H1 (cell line): ENCODE results near the gene MREG.

Experiments used
- CTCF ChIP-seq, 3 experiments: IDR thresholded peaks; 1 replicate in 2 of 3; 2 replicates in 1 of 3; pipeline versions ENCODE4 v1.5.1 to v1.6.1; 2011; ENCODE audit warnings: low read length in 3 of 3, mild to moderate bottlenecking in 3 of 3, inconsistent platforms in 2 of 3, low read depth in 1 of 3, moderate library complexity in 1 of 3; ENCODE audit not compliant: insufficient read depth in 1 of 3; ENCODE audit errors: control extremely low read depth in 1 of 3
- EGR1 ChIP-seq: IDR thresholded peaks from 2 replicates; pipeline ENCODE4 v1.6.1; 2011; ENCODE audit warnings: low read depth, low read length, borderline replicate concordance
- EP300 ChIP-seq, 2 experiments: IDR thresholded peaks; 1 replicate in 1 of 2; 2 replicates in 1 of 2; pipeline ENCODE4 v1.6.1; 2011 to 2012; ENCODE audit warnings: low read depth in 2 of 2, low read length in 2 of 2, mild to moderate bottlenecking in 2 of 2, borderline replicate concordance in 1 of 2, inconsistent platforms in 1 of 2, moderate library complexity in 1 of 2
- MAX ChIP-seq: IDR thresholded peaks from 2 replicates; pipeline ENCODE4 v1.6.1; 2012; ENCODE audit warnings: inconsistent platforms
- PHF8 ChIP-seq: fragments of 200-600 bp; sonication (generic); conservative IDR thresholded peaks from 2 replicates; pipeline ENCODE4 v1.7.1; 2012; ENCODE audit warnings: low read depth, mild to moderate bottlenecking, inconsistent platforms, low read length, moderate library complexity
- POLR2A ChIP-seq, 2 experiments: IDR thresholded peaks; 1 replicate in 1 of 2; 2 replicates in 1 of 2; pipeline ENCODE4 v1.6.1; 2011; ENCODE audit warnings: low read depth in 2 of 2, low read length in 2 of 2, mild to moderate bottlenecking in 2 of 2; ENCODE audit errors: control extremely low read depth in 1 of 2
- RFX5 ChIP-seq: IDR thresholded peaks from 2 replicates; pipeline ENCODE4 v1.6.1; 2011; ENCODE audit warnings: low read depth, low read length, improper control_type of control experiment, borderline replicate concordance
- SAP30 ChIP-seq: fragments of 300-600 bp; sonication (generic); IDR thresholded peaks from 2 replicates; pipeline ENCODE4 v1.7.1; 2012; ENCODE audit warnings: low read length, moderate library complexity, mild to moderate bottlenecking, inconsistent platforms; ENCODE audit not compliant: insufficient read depth, insufficient replicate concordance
- ZNF274 ChIP-seq: IDR thresholded peaks from 2 replicates; pipeline ENCODE4 v1.7.0; 2012; ENCODE audit warnings: low read length, borderline replicate concordance; ENCODE audit errors: extremely low read depth

GRCh38 chr2:216012133-216012829 is 1.1 kb downstream of the MREG start:
- no peak for TF ChIP-seq ZNF274
- TF ChIP-seq RFX5: no peak
- TF ChIP-seq PHF8: no peak
- TF ChIP-seq CTCF (IDR thresholded peaks at IDR 0.05; ENCODE audit: control extremely low read depth in 1 of 3, insufficient read depth in 1 of 3, low read depth in 1 of 3, low read length in 3 of 3): no peak
- TF ChIP-seq EP300 (IDR thresholded peaks at IDR 0.05; ENCODE audit: borderline replicate concordance in 1 of 2, low read depth in 2 of 2, low read length in 2 of 2): no peak
- no peak for TF ChIP-seq POLR2A (IDR thresholded peaks at IDR 0.05; ENCODE audit: control extremely low read depth in 1 of 2, low read depth in 2 of 2, low read length in 2 of 2)
- TF ChIP-seq MAX: no peak
- TF ChIP-seq EGR1: no peak
- TF ChIP-seq SAP30: no peak
